ENCODE measurements around the gene GET4.

GRCh38 chr7:918441-919113 is 42.2 kb downstream of the GET4 start:
- TF ChIP-seq CTCF (IDR thresholded peaks at IDR 0.05) = no peak
- no peak for TF ChIP-seq POLR2AphosphoS5 (IDR thresholded peaks at IDR 0.05)
- TF ChIP-seq EP300 (IDR thresholded peaks at IDR 0.05) = no peak

All from gastroesophageal sphincter (tissue), 3 donors.